Hair follicular keratinocyte (primary cell): Measurements from ENCODE around the gene ZFP36L1. TPM values are rescaled to one million over a fixed set of nuclear protein-coding genes. Genes with fewer than 3 reads are reported as not detected.

ENCODE experiments used
- total RNA-seq: library from RNA; depleted of rRNA; stranded (reverse); fragments of >200 nt; gene quantifications from 2 replicates; pipeline ENCODE4 v1.2.3, GENCODE V29; 2015

The ZFP36L1 gene
- total RNA-seq, result 98.8 and 253 TPM in 2 replicates

GRCh38 chr14:68792979-68793733 lies at the start of gene ZFP36L1:
Gene ZFP36L1, minus strand, starts transcription at chr14:68793067. Its CDS starts 129 bp downstream, at chr14:68792938.

Other genes starting within 250 kb of the ZFP36L1 start
- 629 and 694 TPM in 2 replicates for gene ACTN1, start 186.2 kb upstream of the ZFP36L1 start, total RNA-seq